Measurements from ENCODE around the gene MAP3K5.
A peak's percentile ranks its signal among the peaks of the same experiment; 100 is the strongest.
"Not testable (repeated sequence)": the region's sequence is repeated elsewhere in the genome, so short reads cannot be mapped to it uniquely, and the experiment has no call there.

MAP3K5 gene

GRCh38 chr6:136792095-136792409 lies 225 bp downstream of the MAP3K5 start:
- no peak for DNase-seq

GRCh38 chr6:136791296-136792094 lies 782 bp downstream of the MAP3K5 start:
- DNase-seq, result peak; percentile 75

GRCh38 chr6:136790411-136791295 lies 1.6 kb downstream of the MAP3K5 start:
- DNase-seq, result no peak

- not testable (repeated sequence) for DNase-seq
These were observed 2.8 kb downstream of the MAP3K5 start for GRCh38 chr6:136789440-136789839.

GRCh38 chr6:136788069-136788902 lies 4.0 kb downstream of the MAP3K5 start:
- no peak for DNase-seq

DNA sequence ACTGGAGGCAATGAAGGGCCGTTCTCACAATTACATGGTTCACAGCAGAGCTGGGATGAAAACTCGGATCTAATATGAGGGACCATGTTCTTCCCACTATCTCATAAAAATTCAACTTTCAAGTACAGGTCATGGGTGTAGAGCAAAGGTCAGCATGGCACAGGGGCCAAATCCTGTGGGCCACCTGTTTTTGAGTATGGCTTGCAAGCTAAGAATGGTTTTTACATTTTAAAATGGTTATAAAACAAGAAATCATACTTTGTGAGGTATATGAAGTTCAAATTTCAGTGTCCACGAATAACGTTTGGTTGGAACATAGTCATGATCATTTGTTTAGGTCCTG lies 4.6 kb downstream of the MAP3K5 start:
- no peak for DNase-seq

- DNase-seq, result no peak
These were observed 5.6 kb downstream of the MAP3K5 start for GRCh38 chr6:136786658-136787057.

GRCh38 chr6:136784910-136785746 lies 7.1 kb downstream of the MAP3K5 start:
- no peak for DNase-seq

DNA sequence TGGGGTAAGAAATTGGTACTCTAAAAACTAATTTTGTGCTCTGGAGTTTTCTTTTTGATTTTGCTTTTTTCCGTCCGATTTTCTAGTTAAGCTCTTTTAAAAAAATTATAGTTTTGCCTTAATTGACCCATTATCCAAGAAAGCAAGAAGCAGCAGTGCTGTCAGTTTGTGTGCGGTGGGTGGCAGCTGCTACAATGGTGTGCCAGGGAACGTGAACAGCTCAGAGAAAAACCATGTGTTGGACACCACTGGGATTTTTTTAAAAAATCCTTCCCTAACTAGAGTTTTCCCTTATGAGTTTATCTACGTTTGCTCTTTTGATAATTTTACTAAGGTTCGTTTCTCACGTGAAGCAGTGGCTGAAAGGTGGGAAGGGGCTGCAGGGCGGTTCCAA lies 8.0 kb downstream of the MAP3K5 start:
- DNase-seq, result no peak

DNA sequence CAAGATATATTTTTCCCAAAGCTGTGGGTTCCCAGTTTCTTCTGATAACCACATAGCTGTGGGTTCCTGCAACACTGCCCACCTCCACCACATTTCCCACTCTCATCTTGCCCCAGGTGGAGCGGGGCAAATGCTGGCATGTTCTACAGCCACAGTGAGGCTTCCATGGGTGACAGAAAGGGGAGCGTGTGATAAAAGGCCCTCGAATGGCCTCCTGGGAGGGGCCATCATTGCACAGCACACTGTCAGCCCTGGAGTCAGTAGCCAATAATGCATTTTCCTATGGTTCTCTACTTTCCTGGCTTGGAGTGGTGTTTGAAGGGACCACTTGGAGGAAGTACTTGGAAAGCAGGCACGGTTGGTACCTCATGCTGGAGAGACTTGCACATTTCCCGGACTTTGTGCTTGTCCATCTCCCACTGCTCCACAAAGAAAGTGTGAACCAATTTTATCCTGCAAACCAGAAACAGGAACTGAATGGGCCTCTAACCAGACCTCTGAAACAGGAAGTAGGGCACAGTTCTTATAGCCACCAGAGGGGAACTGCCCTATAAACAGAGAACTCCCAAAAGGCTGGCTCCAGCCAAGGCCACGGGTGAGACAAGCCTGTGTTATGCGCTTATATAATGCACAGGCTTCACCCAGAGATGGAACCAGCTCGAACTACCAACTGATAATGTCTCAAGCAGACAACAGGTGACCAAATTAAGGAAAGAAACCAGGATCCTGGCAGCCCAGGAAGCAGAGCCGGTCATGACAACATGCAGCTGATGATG lies 8.6 kb downstream of the MAP3K5 start:
- no peak for DNase-seq

DNA sequence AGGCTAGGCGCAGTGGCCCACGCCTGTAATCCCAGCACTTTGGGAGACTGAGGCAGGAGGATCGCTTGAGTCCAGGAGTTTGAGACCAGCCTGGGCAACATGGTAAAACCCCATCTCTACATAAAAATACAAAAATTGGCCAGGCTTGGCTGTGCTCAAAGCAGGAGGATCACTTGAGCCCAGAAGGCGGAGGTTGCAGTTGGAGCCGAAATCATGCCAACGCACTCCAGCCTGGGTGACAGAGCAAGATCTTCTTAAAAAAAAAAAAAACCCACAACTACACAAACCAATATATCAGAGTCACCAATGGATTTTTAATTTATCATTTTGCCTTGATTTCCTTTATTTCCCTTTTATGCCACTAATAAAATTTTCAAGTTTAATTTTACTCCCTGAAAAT lies 9.3 kb downstream of the MAP3K5 start:
- no peak for DNase-seq

GRCh38 chr6:136782021-136782770 lies 10.1 kb downstream of the MAP3K5 start:
- DNase-seq, result no peak

DNA sequence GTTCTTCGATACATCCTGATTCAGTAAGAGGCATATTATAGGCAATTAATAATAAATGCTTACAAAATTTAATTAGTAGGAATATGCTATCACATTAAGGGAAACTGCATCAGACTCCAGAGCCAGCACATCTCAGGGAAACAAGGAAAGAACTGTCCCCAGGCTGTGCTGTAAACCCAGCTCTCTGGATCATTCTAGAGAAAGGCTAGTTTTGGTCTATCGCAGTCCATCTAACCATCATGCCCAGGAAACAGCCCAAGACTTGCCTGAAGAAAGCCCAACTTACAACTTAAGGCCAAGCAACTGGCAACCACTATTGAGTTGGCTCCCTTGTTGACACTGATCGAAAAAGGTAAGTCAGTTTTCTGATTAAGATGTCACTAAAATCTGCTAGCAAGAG lies 11.3 kb downstream of the MAP3K5 start:
- no peak for DNase-seq

DNA sequence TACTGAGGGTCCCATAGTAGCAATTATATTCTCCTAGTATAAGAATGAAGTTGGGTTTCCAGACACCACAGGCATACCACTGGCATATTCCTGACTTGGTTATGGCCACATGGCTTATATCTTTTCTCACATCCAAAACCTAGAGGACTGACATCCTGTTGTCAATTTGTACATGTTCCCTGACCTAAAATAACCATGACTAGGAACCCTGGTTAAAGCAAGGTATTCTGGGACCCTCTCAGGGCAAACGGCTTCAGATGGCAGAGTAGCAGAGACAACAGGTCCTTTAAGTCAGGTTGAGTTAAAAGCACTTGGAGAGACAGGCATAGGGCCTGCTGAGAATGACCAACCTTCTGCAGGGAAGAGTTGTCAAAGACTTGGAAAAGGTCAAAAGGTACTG lies 12.6 kb downstream of the MAP3K5 start:
- no peak for DNase-seq

GRCh38 chr6:136777651-136778050 lies 14.6 kb downstream of the MAP3K5 start:
- no peak for DNase-seq

DNA sequence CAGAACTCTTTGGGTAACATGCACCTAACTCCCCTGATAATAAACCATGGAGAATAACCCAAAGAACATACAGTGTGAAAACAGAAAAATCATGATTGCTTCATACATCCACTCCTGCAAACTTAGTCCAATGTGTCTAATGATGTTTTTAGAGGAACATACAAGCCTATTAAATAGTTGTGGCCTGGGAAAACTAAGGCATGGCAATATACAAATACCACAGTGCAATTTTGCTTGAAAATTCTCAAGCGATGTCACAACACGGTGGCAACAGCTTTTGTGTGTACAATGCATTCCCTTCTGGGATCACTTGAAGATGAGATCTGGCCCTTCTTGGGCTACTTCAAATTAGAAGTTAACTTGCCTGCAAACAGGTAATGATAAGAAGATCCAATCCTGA lies 16.7 kb downstream of the MAP3K5 start:
- no peak for DNase-seq

DNA sequence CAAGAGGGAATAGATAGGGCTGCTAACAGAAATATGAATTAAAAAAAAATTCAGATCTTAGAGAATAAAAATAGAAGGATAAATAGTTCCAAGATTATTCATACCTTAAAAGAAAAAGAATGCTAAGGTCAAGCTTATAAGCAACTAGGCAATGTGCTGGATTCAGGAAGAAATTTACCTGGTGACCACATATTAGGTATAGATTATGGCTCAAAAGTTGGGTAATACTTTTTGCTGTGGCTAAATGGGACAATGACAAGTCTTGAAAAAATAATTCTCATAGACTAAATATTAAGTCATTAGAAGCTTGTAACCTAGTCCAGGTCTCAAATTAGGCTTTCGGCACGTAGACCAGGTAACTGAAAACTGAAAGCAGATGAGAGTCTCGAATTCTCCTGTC lies 17.2 kb downstream of the MAP3K5 start:
- no peak for DNase-seq

GRCh38 chr6:136774228-136775041 lies 17.8 kb downstream of the MAP3K5 start:
- DNase-seq, result no peak

DNA sequence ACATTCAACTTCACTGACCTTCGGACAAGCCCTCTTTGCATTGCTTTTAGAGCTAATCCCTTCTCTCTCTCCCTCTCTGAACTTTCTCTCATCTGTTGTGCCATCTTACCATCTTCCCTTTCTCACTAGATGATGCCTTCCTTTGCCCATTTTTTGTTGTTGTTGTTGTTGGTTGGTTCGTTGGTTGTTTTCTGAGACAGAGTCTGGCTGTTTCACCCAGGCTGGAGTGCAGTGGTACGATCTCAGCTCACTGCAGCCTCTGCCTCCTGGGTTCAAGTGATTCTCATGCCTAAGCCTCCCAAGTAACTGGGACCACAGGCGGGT lies 18.8 kb downstream of the MAP3K5 start:
- DNase-seq, result no peak
